Stimulated activated CD4-positive, alpha-beta T cell treated with anti-CD3 and anti-CD28 coated beads, Interleukin-2, amount 100 ng/mL, for 48 hours (primary cell): ENCODE results near the gene BAHCC1.

Source experiments
- DNase-seq, 2 donors: peaks; one replicate each; pipeline ENCODE4 v3.0.0-alpha.2; 2020

Gene BAHCC1

GRCh38 chr17:81500047-81500446, 104.8 kb downstream of the BAHCC1 start:
- no peak for DNase-seq

- no peak for DNase-seq
Measured at GRCh38 chr17:81502471-81503017, 107.3 kb downstream of the BAHCC1 start.

GRCh38 chr17:81503619-81504018, 108.4 kb downstream of the BAHCC1 start:
- no peak for DNase-seq

- no peak for DNase-seq
Measured at GRCh38 chr17:81508639-81509206, 113.5 kb downstream of the BAHCC1 start.

- peak in 1 of 2 donors; percentile 28 for DNase-seq
Measured at GRCh38 chr17:81509207-81509971, 114.1 kb downstream of the BAHCC1 start.

- DNase-seq, result no peak
Measured at GRCh38 chr17:81509972-81510784, 114.9 kb downstream of the BAHCC1 start.

- DNase-seq, result no peak
Measured at GRCh38 chr17:81510785-81511553, 115.7 kb downstream of the BAHCC1 start.

GRCh38 chr17:81511554-81511803, 116.2 kb downstream of the BAHCC1 start:
- no peak for DNase-seq

- peak in 1 of 2 donors; percentile 23 for DNase-seq
Measured at GRCh38 chr17:81511804-81512561, 116.7 kb downstream of the BAHCC1 start.

GRCh38 chr17:81512562-81513371, 117.5 kb downstream of the BAHCC1 start, which contains the start of gene ACTG1:
Gene ACTG1, minus strand, starts transcription at chr17:81512799. Its CDS starts 445 bp downstream, at chr17:81512354.
- peak; percentile 85 to 93 for DNase-seq

GRCh38 chr17:81513372-81513752, 118.1 kb downstream of the BAHCC1 start:
- DNase-seq, result peak; percentile 53 to 63

GRCh38 chr17:81513753-81514488, 118.7 kb downstream of the BAHCC1 start:
- DNase-seq, result no peak

GRCh38 chr17:81514489-81514738, 119.2 kb downstream of the BAHCC1 start:
- no peak for DNase-seq

- DNase-seq, result peak; percentile 64 to 68
Measured at GRCh38 chr17:81514739-81515529, 119.7 kb downstream of the BAHCC1 start.

- DNase-seq, result no peak
Measured at GRCh38 chr17:81515530-81516041, 120.3 kb downstream of the BAHCC1 start.
